HG03432 (cell line): ENCODE measurements around the gene CHL1.

Source experiments
- ATAC-seq: cut with Tn5 transposase; IDR thresholded peaks from one replicate; pipeline ENCODE4 v1.9.1; 2021; ENCODE audit warnings: mild to moderate bottlenecking, moderate library complexity; ENCODE audit not compliant: unreplicated experiment

Gene CHL1

GRCh38 chr3:380801-381200 lies 184.2 kb downstream of the CHL1 start:
- ATAC-seq = no peak

DNA sequence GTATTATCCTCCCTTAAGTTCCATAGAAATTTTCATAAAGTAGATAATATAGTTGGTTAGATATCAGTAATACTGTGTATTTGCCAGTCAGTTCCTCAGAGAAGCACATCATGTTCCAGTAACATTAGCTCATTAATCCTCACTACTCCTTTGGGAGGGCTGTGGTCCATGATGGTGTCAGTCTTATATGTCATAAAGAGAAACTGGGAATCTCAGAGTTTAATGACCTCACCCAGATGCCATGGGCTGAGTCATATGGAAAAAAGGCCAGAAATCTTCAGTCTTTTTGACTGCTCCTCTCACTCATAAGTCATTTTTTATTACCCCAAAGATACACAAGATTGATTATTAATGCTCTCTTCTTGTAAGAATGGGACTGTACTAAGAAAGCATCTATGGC lies 188.6 kb downstream of the CHL1 start:
- ATAC-seq = no peak

GRCh38 chr3:394775-395174 lies 198.2 kb downstream of the CHL1 start:
- no peak for ATAC-seq

- ATAC-seq = no peak
Measured at GRCh38 chr3:396293-396692, 199.7 kb downstream of the CHL1 start.

- no peak for ATAC-seq
Measured at GRCh38 chr3:399647-400046, 203.1 kb downstream of the CHL1 start.

DNA sequence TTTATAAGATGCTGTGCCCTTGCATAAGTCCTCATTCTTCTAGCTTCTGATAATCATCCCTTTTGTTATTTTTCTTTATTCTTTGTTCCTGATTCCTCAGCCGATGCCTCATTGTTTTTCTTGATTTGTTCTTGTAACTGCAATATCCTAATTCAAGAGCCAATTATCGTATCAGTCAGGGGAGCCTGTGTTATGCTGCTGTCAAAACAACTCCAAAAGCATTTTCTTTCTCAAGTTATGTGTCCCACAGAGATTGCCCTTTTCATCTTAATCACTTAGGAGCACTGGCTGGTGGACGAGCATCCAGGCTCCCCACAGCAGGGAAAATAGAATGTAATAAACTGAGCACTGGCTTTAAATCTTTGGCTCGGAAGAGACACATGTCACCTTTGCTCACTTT lies 207.3 kb downstream of the CHL1 start:
- ATAC-seq = no peak

DNA sequence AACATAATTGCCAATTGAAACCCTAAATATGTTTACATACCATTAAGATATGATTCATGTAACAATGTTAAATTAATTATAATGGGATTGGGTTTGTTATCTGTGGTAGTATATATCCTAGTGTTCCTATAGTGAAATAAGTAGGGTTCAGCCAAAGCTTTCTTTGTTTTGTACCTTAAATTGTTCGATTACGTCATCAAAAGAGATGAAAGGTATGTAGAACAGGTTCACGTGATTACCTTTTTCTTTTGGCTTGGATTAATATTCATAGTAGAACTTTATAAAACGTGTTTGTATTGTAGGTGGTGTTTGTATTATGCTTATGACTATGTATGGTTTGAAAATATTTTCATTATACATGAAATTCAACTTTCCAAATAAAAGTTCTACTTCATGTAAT lies 212.4 kb downstream of the CHL1 start:
- no peak for ATAC-seq

GRCh38 chr3:411226-411625 lies 214.7 kb downstream of the CHL1 start:
- no peak for ATAC-seq

DNA sequence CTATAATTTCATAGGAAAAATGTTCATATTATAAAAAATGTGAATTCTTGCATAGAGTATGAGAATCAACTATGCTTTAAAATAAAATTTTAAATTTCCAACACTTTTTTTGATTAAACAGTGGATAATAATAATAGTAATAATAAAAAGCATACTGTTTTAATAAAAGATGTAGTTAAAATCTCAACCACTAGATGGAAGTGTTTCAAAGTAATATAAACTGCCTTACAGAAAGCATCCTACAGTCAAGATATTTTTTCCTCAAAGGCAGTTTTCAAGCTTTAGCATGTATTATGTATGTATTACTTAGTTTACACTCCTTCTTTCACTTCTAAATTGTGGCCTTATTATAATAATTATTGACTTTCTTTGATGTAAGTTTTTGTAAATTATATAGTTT lies 217.5 kb downstream of the CHL1 start:
- ATAC-seq = peak; percentile 54

GRCh38 chr3:418239-418929 lies 221.8 kb downstream of the CHL1 start:
- ATAC-seq = no peak

DNA sequence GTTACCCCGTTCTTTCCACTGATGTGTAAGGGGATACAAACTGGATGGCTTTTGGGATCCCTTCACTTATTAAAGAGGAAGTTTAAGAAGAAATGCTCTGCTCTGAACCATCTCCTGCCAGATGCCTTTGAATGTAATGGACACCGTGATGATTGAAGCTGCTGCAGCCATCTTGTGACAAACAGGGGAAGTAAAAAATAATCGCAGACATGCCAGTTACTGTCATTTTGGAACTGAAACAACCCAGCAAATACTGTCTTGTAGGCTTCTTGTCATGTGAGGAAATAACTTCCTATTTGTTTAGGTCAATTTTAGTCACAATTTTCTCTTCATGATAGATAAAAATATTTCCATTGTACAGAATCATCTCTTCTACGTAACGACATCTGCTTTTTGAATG lies 224.0 kb downstream of the CHL1 start:
- ATAC-seq = peak; percentile 81

- ATAC-seq = no peak
Measured at GRCh38 chr3:425079-425478, 228.5 kb downstream of the CHL1 start.

DNA sequence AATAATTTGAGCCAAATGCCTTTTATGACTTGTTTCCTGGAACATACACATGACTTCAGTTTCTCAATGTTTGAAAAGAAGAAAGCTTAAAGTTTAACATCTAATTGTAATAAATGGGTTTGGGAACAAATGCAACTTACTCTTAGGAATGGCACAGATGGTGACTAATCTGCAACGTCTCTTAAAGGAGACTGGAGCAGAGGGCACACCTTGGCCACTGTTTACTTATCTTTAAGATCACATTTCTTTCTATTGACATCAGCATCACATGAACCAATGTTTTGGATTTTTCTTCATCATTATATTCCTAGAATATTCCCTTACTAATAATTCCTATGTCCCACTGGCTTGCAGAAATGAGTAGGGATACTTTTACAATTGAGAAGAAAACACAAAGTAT lies 229.5 kb downstream of the CHL1 start:
- no peak for ATAC-seq

- ATAC-seq = no peak
Measured at GRCh38 chr3:427128-427527, 230.6 kb downstream of the CHL1 start.

- ATAC-seq = no peak
Measured at GRCh38 chr3:430186-430585, 233.6 kb downstream of the CHL1 start.

DNA sequence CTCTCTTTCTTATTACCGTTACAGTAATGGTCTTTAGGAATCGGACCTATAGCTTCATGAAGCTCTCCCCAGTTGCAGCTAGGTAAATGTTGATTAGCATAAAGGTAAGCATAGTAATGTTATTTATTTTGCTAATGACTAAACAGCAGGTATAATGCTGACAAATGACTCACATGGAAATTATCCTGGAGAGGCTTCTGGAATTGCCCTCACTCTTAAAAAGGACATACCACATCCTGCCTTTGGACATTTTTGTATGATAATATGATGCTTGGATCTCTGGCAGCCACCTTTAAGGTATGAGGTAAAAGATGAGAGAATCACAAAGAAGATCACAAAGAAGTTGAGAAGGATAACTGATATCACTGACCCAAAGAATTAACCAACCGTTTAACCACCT lies 238.6 kb downstream of the CHL1 start:
- no peak for ATAC-seq

GRCh38 chr3:436053-436452 lies 239.5 kb downstream of the CHL1 start:
- ATAC-seq = no peak

DNA sequence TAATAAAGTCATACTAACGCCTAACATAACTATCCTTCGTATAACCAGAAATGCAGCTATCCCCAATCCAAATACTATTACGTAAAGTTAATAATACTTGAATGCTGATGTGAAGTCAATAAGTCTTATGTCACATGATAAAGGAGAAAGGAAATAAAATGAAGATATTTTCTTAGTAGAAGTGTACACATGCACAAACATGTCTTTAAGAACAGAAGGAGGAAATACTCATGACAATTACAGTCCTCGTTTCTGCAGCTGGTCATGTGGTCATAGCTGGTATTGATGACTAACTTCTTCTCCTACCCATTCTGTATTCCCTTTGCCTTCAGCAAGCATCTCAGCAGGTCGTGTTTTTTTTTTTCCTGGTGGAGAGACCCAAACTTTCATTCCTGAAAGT lies 244.3 kb downstream of the CHL1 start:
- no peak for ATAC-seq

DNA sequence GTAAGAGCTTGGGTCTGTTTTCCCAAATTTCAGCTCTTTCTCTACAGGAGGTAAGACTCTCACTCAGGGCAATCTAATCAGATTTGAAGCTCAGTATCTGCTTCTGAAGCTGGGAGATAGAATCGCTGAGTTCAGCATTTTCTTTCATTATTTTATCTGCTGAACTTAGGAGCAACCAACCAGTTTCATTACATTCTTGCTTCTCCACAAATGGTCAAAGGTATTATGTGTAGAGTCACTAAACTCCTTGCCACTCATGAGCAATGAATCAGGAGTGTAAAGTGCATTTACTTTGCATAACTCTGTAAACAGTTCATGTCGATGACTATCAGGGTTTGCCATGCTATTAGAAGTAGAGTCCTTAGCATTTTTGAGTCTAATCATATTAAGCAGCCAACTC lies 249.4 kb downstream of the CHL1 start:
- no peak for ATAC-seq

DNA sequence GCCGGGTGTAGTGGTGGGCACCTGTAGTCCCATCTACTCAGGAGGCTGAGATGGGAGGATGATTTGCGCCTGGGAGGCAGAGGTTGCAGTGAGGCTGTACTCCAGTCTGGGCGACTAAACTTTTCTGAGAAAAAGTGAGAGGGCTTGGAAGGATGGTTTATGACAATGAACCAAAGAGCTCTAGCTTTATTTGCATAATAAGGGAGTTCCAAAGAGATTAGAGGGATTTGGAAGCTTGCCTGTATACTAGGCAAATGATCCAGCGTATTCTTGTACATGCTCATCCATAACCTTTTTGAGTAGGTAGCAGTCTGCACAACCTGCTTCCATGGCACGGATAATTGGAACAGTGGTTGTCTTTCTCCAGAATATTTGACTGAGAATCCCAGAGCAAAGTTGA lies 251.1 kb downstream of the CHL1 start:
- ATAC-seq = no peak

- ATAC-seq = no peak
Measured at GRCh38 chr3:449711-450110, 253.1 kb downstream of the CHL1 start.

DNA sequence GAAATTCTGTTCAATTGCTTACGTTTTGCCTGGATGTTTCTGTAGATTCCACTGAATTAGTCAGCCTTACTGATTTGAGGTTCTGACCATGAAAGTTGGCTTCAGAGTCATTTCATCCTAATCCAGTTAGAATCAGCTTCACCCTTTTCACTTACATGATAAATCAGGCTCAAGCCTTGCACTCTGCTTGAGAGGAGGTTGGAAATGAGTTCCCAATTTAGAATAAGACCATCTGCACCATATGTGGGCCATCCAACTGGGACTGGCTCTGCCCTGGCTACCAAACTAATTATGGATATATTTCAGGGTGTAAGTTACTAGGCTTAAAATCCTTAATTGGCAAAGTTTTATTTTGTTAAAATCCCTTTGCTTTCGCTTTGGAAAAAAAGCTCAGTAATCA lies 255.7 kb downstream of the CHL1 start:
- ATAC-seq = no peak

GRCh38 chr3:453106-453505 lies 256.5 kb downstream of the CHL1 start:
- ATAC-seq = no peak
